RPMI7951 (cell line): ENCODE data around the gene SNURF. TPM values are rescaled to one million over a fixed set of nuclear protein-coding genes. Genes with fewer than 3 reads are reported as not detected.
"Not testable (repeated sequence)": the region's sequence is repeated elsewhere in the genome, so short reads cannot be mapped to it uniquely, and the experiment has no call there.

Experiments used
- DNase-seq: peaks from one replicate; pipeline ENCODE4 v3.0.0-alpha.2; 2012; ENCODE audit warnings: low read depth
- total RNA-seq: library from RNA; depleted of rRNA; stranded (reverse); fragments of >200 nt; shearing (Covaris generic); gene quantifications from 2 replicates; pipeline ENCODE4 v1.2.3, GENCODE V29; 2014; rRNA removed

SNURF gene
- total RNA-seq, result 9.8 and 13.6 TPM in 2 replicates

GRCh38 chr15:24954783-24955530 is at the start of gene SNURF, which contains the start of gene SNRPN:
Gene SNURF (plus strand): TSS chr15:24954987. CDS start chr15:24955049, 62 bp downstream.
Gene SNRPN (plus strand): TSS chr15:24954987. CDS start chr15:24974454, 19,467 bp downstream.
- DNase-seq, result peak; percentile 68

GRCh38 chr15:24916305-24917009 is 38.3 kb upstream of the SNURF start:
- no peak for DNase-seq

- no peak for DNase-seq
Measured at GRCh38 chr15:24917431-24917830, 37.4 kb upstream of the SNURF start.

GRCh38 chr15:24919446-24919845 is 35.3 kb upstream of the SNURF start:
- DNase-seq, result no peak

GRCh38 chr15:24922781-24923180 is 32.0 kb upstream of the SNURF start:
- not testable (repeated sequence) for DNase-seq

GRCh38 chr15:24924153-24924552 is 30.6 kb upstream of the SNURF start:
- DNase-seq, result no peak

- no peak for DNase-seq
Measured at GRCh38 chr15:24924621-24925020, 30.2 kb upstream of the SNURF start.

- DNase-seq, result not testable (repeated sequence)
Measured at GRCh38 chr15:24931874-24932732, 22.7 kb upstream of the SNURF start.

GRCh38 chr15:24933716-24934115 is 21.1 kb upstream of the SNURF start:
- no peak for DNase-seq

GRCh38 chr15:24938224-24938623 is 16.6 kb upstream of the SNURF start:
- DNase-seq, result not testable (repeated sequence)

- DNase-seq, result no peak
Measured at GRCh38 chr15:24940236-24940635, 14.6 kb upstream of the SNURF start.

- no peak for DNase-seq
Measured at GRCh38 chr15:24943361-24943760, 11.4 kb upstream of the SNURF start.

GRCh38 chr15:24944954-24945353 is 9.8 kb upstream of the SNURF start:
- no peak for DNase-seq

GRCh38 chr15:24945711-24946110 is 9.1 kb upstream of the SNURF start:
- no peak for DNase-seq

- DNase-seq, result no peak
Measured at GRCh38 chr15:24948495-24948894, 6.3 kb upstream of the SNURF start.

GRCh38 chr15:24955531-24955921 is 739 bp downstream of the SNURF start:
- DNase-seq, result no peak

GRCh38 chr15:24956111-24956838 is 1.5 kb downstream of the SNURF start:
- peak; percentile 62 for DNase-seq

GRCh38 chr15:24957691-24958090 is 2.9 kb downstream of the SNURF start:
- no peak for DNase-seq

GRCh38 chr15:24961967-24962366 is 7.2 kb downstream of the SNURF start:
- DNase-seq, result no peak

- DNase-seq, result no peak
Measured at GRCh38 chr15:24962880-24963279, 8.1 kb downstream of the SNURF start.

GRCh38 chr15:24966364-24967103 is 11.7 kb downstream of the SNURF start:
- no peak for DNase-seq
